ENCODE data around the gene FOXI2. TPM values are rescaled to one million over a fixed set of nuclear protein-coding genes. Genes with fewer than 3 reads are reported as not detected.

FOXI2 gene
- total RNA-seq, 1 donor = not detected

DNA sequence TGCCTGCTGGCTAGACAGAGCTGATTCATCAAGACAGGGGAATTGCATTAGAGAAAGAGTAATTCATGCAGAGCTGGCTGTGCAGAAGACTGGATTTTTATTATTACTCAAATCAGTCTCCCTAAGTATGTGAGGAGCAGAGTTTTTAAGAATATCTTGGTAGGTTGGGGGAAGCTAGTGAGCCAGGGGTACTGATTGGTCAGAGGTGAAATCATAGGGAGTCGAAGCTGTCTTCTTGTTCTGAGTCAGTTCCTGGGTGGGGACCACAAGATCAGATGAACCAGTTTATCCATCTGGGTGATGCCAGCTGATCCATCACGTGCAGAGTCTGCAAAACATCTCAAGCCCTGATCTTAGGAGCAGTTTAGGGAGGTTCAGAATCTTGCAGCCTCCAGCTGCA, 39.8 kb downstream of the FOXI2 start:
- H3K27me3 ChIP-seq (ENCODE audit: insufficient read depth, low read length) = no peaks in the 10 kb centered on the region
- H3K9me3 ChIP-seq (ENCODE audit: low read depth, low read length) = no peaks in the 10 kb centered on the region
- H3K4me1 ChIP-seq (ENCODE audit: insufficient read depth, low read length) = no peaks in the 10 kb centered on the region
- no peak overlapping the region for H3K4me3 ChIP-seq (ENCODE audit: low read length)

DNA sequence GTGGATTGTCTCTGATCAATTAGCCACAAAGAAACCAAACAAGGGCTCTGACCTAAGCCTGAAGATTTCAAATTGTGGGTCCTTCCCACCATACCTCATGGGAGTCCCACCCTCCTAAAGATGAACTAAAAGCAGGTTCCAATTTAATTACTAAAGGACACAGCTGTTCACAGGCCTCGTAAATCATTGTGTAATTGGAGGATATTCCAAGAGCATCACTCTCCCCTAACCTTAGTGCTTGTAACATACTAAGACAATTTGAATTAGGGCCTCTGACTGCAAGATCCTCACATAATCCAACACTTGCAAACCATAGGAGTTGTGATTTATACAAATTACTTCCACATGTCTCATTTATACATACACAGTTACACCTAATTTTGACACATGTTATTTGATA, 44.4 kb downstream of the FOXI2 start:
- Histone ChIP-seq H3K4me1 (ENCODE audit: insufficient read depth, low read length) (no peaks in the 10 kb centered on the region), H3K9me3 (ENCODE audit: low read depth, low read length) (no peaks in the 10 kb centered on the region), H3K4me3 (ENCODE audit: low read length) (no peak overlapping the region), H3K27me3 (ENCODE audit: insufficient read depth, low read length) (no peaks in the 10 kb centered on the region)

DNA sequence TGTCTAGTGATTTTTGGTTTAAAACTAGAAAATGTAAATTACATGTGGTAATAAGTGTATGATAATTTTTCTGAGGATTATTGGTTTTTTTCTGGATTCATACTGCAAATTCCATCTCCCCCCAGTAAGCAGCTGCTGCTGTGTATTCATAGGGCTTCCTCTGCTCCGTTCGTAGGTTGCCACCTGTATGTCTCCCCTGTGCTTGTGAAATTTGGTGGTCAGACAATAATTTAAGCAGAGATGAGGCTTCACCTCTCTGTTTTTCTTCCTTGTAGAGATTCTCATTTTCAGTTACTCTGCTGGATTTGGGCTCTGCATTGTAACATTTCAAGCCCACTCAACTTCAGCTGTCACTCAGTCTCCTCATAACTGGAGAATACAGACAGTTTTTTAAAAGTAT, 50.9 kb downstream of the FOXI2 start:
- peaks cover 7% of the 10 kb centered on the region for H3K9me3 ChIP-seq (ENCODE audit: low read depth, low read length)
- H3K27me3 ChIP-seq (ENCODE audit: insufficient read depth, low read length) = no peaks in the 10 kb centered on the region
- H3K4me3 ChIP-seq (ENCODE audit: low read length) = no peak overlapping the region
- H3K4me1 ChIP-seq (ENCODE audit: insufficient read depth, low read length) = no peaks in the 10 kb centered on the region

DNA sequence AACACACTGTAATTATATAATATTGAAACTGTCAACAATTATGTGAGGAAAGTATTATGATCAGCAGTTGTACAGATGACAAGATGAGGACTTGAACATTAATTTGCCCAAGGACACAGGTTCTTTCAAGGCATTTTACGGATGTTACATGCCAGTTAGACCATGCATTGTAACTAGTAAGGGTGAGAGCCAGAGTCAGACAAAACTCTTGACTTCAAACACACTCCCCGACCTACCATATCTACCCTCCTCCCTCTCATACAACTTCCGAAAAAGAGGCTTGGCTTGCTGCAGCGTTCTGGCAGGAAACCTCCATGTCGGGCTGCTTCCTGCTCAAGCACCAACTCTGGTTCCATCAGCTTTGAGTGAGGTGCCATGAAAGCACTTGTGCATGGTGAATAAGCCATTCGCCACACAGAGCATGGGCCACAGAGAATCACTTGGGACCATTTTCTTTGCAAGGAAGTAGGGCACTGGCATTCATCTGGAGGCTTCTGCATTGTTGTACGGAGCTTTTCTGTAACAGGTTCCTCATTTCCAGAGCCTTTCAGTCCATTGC, 53.2 kb downstream of the FOXI2 start:
- Histone ChIP-seq H3K9me3 (ENCODE audit: low read depth, low read length) (peaks cover 7% of the 10 kb centered on the region), H3K27me3 (ENCODE audit: insufficient read depth, low read length) (no peaks in the 10 kb centered on the region), H3K4me3 (ENCODE audit: low read length) (no peak overlapping the region), H3K4me1 (ENCODE audit: insufficient read depth, low read length) (no peaks in the 10 kb centered on the region)

Other genes starting within 250 kb of the FOXI2 start
- not detected for gene NPS, start 187.9 kb upstream of the FOXI2 start, total RNA-seq
- gene CLRN3, start 155.8 kb downstream of the FOXI2 start, total RNA-seq = not detected
- gene PTPRE, start 169.9 kb downstream of the FOXI2 start, total RNA-seq = 205 TPM